GM19328 (cell line): Measurements from ENCODE around the gene CNKSR3.

Experiments
- ATAC-seq: cut with Tn5 transposase; IDR thresholded peaks from one replicate; pipeline ENCODE4 v1.9.1; 2021; ENCODE audit warnings: mild to moderate bottlenecking, moderate library complexity; ENCODE audit not compliant: unreplicated experiment

CNKSR3 gene

GRCh38 chr6:154390034-154390433 lies 120.5 kb downstream of the CNKSR3 start:
- ATAC-seq: no peak

DNA sequence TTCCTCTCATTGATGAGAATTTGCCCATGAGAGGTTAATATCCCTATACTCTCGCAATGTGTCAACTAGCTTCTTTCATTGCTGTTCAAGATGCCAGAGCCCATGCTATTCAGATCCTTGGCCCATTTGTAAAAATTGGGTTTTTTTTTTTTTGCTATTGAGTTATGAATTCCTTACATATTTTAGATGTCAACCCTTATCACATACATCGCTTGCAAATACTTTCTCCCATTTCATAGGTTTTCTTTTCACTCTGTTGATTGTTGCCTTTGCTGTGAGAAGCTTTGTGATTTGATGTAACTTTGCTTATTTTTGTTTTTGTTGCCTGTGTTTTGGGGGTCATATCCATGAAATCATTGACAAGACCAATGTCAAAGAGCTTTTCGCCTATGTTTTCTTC lies 121.7 kb downstream of the CNKSR3 start:
- no peak for ATAC-seq

DNA sequence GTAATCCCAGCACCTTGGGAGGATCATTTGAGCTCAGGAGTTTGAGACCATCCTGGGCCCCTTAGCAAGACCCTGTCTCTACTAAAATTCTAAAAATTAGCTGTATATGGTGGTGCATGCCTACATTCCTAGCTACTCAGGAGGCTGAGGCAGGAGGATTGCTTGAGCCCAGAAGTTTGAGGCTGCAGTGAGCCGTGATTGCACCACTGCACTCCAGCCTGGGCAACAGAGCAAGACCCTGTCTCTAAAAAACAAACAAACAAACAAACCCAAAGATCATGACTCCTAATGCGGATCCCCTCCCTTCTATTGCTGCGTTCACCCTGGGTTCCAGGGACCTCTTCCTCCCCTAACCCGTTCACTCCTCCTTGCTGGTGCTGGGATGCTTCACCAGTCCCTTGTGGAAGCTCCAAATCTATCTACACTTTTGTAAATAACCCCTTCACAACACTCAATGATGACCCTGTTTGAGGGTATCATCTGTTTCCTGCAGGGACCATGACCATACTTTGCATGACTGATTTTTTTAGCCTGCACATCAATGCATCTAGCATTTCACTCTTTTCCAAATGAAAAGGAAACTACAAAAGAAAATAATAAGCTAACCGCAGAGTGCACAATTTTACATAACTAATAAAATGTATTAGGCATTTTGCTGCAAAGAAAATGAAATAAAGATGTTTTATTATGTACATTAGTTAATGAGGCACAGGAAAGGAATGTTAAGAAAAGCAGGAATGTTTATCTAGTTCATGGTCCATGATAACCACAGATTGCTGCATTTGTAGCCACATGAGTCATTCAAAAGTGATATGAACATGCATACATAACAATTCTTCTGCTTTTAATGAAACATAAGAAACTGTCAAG lies 123.4 kb downstream of the CNKSR3 start:
- ATAC-seq: no peak

DNA sequence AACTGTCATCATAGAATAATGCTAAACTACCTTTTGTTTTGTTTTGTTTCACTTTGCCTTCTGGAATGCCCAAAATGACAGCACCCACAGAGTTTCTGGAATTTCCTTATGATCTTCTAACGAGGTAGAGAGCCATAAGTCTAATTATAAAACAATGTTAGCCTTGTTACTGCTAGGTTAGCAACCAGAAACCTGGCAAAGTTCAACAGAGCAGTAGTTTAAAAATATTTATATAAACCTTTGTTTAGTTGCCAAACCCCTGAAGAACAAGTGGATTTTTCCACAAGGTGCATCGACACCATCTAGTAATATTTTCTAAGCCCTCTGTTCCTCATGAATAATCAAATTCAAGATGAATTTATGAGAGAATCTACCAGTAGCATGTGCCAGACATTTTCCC lies 126.3 kb downstream of the CNKSR3 start:
- ATAC-seq: no peak

GRCh38 chr6:154383273-154383672 lies 127.2 kb downstream of the CNKSR3 start:
- no peak for ATAC-seq

DNA sequence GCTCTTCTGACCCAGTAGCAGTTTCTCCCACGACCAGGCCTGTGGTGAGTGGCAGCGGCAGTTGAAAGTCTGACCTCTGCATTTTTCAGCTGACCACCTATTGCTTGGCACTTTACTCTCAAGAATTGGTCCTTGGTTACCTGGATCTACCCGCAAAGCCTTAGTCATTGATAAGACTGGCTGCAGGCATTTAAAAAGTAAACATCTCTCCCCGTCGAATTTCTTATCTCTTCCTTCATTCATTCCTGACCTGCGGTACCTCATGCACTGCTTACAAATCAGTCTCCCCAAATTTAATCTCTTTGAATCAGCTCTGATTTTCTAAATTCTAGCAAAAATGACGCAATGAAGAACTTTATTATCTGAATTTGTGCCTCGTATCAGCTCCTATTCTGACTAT lies 127.7 kb downstream of the CNKSR3 start:
- no peak for ATAC-seq

- ATAC-seq: no peak
These were observed 128.9 kb downstream of the CNKSR3 start for GRCh38 chr6:154381548-154381947.

GRCh38 chr6:154380741-154381140 lies 129.7 kb downstream of the CNKSR3 start:
- ATAC-seq: no peak

GRCh38 chr6:154379585-154379984 lies 130.9 kb downstream of the CNKSR3 start:
- ATAC-seq: no peak

GRCh38 chr6:154378518-154378917 lies 132.0 kb downstream of the CNKSR3 start:
- no peak for ATAC-seq

- no peak for ATAC-seq
These were observed 132.8 kb downstream of the CNKSR3 start for GRCh38 chr6:154377726-154378125.

DNA sequence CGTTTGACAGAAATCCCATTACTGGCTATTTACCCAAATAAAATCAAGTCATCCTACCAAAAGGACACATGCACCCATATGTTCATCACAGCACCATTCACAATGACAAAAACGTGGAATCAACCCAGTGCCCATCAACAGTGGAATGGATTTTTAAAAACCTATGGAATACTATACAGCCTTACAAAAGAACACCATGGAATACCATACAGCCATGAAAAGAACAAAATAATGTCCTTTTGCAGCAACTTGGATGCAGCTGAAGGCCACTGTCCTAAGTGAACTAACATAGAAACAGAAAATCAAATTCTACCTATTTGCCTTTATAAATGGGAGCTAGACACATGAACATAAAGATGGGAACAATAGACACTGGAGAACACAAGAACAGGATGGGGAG lies 136.5 kb downstream of the CNKSR3 start:
- no peak for ATAC-seq

DNA sequence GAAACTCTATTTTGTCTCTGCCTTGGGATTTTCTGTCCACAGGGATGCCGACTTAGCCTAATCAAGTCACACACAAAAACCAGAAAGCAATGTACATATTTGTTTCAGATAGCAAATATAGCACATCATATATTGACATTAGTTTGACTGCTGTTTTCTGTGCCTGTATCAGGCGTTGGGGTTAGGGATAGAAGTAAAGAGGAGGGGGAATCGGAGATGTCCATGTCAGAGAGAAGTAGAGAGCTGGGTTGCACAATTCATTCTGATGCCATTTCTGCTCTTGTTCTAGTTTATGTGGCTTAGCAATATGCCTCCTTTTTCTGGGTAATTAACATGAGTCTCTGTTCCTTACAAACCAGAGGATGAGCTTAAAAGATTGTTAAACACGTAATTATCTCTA lies 139.2 kb downstream of the CNKSR3 start:
- no peak for ATAC-seq

DNA sequence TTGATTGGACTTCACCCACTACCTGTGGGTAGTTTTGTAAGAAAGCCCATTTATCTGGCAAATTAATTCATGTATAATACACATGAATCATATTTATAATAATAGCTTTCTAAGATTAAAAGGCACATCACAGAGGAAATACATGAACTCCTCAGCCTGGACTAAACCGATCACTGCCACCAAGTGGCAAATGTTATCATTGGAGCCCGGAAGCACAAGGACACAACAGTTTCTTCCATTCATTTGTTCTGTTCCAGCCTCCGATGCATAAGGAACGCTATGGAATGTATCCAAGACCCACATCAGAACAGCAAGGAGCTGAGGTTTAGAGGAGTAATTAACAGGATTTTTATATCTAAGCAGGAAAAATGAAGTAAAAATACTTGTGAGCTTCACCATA lies 139.9 kb downstream of the CNKSR3 start:
- ATAC-seq: no peak

DNA sequence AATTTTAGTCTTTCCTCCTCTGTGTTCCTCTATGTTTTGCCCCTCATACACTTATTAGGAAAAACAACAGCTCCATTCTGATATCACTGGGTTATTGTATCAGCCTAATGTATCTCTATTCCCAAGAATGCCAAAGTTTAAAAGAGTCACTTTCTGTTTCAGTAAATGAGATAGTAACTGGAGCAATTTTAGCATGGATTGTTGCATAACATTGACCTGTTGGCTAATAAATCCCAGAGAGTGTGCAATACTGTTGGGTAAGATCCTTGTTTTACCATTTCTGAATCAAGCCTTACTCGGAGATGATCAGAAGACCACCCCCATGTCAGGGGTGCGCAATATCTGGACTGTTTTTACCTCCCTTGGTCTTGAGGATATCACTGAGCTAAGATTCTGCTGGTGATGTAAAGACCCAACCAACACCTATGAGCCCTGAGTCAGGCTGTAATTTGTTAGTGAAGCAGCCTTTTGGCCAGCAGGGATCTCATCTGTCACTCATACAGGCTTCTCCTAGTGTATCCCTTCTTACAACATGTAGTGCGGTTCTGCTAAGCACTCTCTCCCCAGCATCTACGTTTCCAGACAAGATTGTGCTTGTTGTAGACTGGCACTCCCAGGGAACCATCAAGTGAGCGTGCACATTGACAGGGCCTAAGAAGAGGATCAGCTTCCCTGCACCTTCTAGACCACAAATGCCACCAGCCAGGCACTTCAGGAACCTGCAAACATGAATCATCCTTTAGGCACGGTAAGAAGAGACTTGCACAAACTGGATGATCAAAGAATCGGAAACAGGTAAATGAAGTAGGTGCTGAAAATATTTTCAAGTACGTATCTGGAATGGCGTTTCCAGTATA lies 142.4 kb downstream of the CNKSR3 start:
- ATAC-seq: no peak

DNA sequence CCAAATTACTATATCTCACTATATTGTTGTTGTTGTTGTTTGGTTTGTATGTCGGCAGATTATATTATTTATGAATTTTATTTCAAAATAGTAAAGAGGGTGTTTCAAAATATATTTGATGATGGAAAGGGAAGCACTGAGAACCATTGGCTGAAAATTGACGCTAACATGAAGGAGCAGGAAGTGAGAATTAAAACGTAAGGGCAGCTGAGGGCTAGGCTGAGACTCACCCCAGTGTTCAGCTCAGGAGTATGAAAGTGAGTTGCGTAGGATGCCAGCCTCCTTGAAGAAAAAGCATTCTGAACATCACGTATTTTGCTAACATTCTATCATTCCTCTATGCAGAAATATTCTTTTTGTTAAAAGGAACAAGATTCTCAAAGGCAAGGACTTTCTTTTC lies 143.1 kb downstream of the CNKSR3 start:
- ATAC-seq: no peak

- ATAC-seq: no peak
These were observed 146.7 kb downstream of the CNKSR3 start for GRCh38 chr6:154363821-154364220.

- ATAC-seq: no peak
These were observed 149.0 kb downstream of the CNKSR3 start for GRCh38 chr6:154361476-154361875.

DNA sequence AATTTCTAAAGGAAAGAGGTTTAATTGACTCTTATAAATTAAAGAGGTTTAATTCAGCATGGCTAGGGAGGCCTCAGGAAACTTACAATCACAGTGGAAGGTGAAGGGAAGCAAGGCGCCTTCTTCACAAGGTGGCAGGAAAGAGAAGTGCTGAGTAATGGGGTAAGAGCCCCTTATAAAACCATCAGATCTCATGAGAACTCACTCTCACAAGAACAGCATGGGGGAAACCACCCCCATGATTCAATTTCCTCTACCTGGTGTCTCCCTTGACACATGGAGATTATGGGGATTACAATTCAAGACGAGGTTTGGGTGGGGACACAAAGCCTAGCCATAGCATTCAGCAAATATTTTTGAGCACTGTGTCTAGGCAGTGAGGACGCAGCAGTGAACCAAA lies 150.0 kb downstream of the CNKSR3 start:
- ATAC-seq: no peak

GRCh38 chr6:154359679-154360078 lies 150.8 kb downstream of the CNKSR3 start:
- no peak for ATAC-seq

- ATAC-seq: no peak
These were observed 151.3 kb downstream of the CNKSR3 start for GRCh38 chr6:154359161-154359574.

GRCh38 chr6:154358019-154358545 lies 152.4 kb downstream of the CNKSR3 start:
- ATAC-seq: no peak
